Fibroblast of upper back skin (primary cell): ENCODE data around the gene TBC1D12.
"Not testable (repeated sequence)": the region's sequence is repeated elsewhere in the genome, so short reads cannot be mapped to it uniquely, and the experiment has no call there.

Experiments
- DNase-seq: peaks from one replicate; pipeline ENCODE4 v3.0.0-alpha.2; 2013

Gene TBC1D12

DNA sequence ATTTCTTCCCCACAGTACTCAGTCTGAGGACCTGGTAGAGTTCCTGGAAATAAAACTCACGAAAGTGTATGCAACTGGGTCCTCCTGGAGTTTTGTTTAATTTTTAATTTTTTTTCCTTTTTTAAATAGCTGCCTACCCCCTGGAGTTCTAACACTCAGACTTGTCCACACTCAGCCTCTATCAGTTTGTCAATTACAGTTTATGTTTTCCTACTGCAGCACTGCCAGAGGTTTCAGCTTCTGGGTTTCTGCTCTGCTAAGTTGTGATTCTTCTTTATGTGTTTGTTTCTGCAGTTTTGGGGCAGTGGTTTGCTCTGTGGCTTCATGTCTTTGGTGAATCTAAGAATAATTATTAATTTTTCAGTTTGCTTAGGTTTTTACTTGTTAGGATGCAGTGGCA is 59.2 kb downstream of the TBC1D12 start:
- DNase-seq, result no peak

- no peak for DNase-seq
Measured at GRCh38 chr10:94462130-94462529, 59.8 kb downstream of the TBC1D12 start.

- no peak for DNase-seq
Measured at GRCh38 chr10:94465684-94466083, 63.3 kb downstream of the TBC1D12 start.

GRCh38 chr10:94481410-94481809 is 79.1 kb downstream of the TBC1D12 start:
- no peak for DNase-seq

DNA sequence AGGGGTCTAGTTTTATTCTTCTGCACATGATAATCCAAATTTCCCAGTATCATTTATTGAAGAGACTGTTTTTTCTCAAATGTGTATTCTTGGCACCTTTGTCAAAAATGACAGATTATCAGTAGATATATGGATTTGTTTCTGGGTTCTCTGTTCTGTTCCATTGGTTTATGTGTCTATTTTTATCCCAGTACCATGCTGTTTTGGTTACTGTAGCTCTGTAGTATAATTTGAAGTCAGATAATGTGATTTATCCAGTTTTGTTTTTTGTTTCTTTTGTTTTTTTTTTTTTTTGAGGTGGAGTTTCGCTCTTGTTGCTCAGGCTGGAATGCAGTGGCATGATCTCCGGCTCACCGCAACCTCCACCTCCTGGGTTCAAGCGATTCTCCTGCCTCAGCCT is 81.6 kb downstream of the TBC1D12 start:
- no peak for DNase-seq

- no peak for DNase-seq
Measured at GRCh38 chr10:94485094-94485493, 82.8 kb downstream of the TBC1D12 start.

DNA sequence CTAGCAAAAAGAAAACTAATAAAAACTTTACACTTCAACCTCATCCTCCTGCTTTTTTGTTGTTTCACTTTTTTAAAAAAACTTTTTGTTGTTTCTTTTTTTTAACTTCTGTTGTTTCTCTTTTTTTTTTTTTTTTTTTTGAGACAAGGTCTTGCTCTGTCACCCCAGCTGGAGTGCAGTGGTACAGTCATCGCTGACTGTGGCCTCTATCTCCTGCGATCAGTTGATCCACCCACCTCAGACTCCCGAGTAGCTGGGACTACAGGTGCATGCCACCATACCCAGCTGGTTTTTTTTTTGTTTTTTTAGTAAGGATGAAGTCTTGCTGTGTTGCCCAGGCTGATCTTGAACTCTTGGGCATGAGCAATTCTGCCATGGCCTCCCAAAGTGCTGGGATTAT is 85.2 kb downstream of the TBC1D12 start:
- DNase-seq, result no peak

GRCh38 chr10:94489107-94489506 is 86.8 kb downstream of the TBC1D12 start:
- DNase-seq, result no peak

DNA sequence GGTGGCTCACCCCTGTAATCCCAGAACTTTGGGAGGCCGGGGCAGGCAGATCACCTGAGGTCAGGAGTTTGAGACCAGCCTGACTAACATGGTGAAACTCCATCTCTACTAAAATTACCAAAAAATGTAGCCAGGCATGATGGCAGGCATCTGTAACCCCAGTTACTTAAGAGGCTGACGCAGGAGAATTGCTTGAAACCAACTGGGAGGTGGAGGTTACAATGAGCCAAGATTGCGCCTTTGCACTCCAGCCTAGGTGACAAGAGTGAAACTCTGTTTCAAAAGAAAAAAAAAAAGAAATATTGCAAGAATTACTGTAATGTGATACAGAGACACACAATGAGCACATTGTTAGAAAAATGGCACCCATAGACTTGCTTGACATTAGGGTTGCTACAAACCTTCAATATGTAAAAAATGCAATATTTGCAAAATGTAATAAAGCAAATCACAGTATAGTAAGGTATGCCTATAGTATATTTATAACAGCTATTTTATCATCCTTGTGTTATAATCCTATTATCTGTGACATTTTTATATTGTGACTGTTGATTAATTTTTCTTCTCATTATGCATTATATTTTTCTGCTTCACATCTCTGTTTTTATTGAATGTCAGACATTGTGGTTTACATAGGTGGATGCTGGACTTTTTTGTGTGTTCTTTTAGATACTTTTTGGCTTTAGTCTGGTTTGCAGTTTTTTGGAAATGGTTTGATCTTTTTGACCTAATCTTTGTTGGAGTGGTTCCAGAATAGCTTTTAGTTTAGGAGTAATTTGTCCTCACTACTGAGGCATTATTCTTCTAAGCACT is 87.8 kb downstream of the TBC1D12 start:
- no peak for DNase-seq

- DNase-seq, result no peak
Measured at GRCh38 chr10:94490789-94491039, 88.4 kb downstream of the TBC1D12 start.

- DNase-seq, result no peak
Measured at GRCh38 chr10:94493463-94493862, 91.1 kb downstream of the TBC1D12 start.

DNA sequence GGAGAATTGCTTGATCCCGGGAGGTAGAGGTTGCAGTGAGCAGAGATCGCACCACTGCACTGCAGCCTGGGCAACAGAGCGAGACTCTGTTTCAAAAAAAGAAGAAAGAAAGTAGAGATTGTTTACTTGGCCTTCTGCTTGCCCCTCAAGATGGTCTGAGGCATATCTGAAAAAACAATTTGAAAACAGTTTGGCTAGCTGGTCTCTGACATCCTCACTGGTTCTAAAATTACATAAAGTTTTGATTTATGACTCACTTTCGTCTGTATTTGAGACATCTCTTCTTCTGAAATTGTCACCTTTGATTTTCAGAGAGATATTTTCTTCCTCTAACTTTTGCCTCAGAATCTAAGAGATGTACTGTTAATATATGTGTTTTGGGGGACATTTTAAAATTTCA is 93.7 kb downstream of the TBC1D12 start:
- DNase-seq, result no peak

DNA sequence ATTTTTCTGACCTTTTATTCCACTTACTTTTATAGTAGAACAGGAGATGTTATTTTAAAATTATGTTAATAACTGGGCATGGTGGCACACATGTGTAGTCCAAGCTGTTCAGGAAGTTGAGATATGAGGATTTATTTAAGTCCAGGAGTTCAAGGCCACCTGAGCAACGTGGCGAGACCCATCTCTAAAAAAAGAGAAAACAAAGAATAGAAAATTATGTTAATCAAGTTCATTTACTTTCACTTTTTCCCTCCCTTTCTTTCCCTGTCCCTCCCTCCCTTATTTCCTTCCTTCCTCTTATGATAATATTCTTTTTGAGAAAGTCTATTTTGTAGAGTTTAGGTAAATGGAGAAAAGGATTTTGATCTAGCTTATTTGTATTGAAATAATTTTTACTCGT is 94.3 kb downstream of the TBC1D12 start:
- no peak for DNase-seq

- DNase-seq, result peak; percentile 8
Measured at GRCh38 chr10:94500063-94500462, 97.7 kb downstream of the TBC1D12 start.

DNA sequence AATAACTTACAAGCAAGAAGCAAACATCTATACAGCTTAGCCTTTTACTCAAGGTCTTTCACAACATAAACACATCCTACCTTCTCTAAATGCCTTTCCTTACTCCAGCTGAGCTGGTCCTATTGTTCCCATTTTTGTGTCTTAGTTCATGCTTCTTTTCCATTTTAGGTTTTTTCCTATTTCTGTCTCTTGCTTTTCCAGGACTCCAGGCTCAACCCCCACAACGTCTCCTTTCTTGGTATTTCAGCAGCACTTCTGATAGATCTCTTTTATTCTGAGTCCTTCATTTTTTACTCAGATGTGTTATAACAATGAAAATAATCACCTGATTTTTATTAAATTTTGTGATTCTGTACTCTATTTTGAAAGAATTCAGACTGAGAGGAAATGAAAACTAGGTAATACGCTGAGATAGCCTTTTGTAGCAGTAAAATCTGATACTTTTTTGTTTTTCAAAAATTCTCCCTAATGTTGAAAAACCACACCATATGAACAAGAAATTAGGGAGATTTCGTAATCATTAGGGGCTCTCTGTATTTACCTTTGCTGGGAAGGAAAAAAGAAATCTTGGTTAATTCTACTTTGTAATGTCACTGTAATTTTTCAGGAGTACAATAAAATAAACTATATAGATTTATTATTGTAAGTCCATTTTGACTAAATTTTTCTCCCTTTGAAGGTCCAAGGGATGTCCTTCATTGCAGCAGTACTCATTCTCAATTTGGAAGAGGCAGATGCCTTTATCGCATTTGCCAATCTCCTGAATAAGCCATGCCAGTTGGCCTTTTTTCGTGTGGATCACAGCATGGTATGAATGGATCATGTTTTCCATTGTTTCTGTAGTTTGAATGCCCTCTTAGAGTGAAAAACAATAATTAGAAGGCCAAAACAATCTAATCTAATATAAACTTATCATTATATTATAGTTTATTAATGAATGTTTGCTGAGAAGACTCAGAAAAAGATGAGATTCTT is 119.2 kb downstream of the TBC1D12 start:
- DNase-seq, result no peak

GRCh38 chr10:94524146-94524545 is 121.8 kb downstream of the TBC1D12 start:
- peak; percentile 62 for DNase-seq

DNA sequence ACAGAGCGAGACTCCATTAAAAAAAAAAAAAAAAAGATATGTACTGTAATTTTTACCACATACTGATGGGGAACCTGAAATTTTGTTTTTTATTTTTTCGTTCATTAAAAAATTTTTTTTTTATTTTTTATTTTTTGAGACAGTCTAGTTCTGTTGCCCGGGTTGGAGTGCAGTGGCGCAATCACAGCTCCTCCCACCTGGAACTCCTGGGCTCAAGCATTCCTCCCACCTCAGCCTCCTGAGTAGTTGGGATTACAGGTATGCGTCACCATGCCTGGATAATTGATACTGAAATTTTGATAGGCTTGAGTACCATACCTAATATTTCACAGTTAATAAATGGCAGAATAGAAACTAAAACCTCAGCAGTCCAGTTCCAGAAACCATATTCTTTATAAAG is 122.4 kb downstream of the TBC1D12 start:
- no peak for DNase-seq

DNA sequence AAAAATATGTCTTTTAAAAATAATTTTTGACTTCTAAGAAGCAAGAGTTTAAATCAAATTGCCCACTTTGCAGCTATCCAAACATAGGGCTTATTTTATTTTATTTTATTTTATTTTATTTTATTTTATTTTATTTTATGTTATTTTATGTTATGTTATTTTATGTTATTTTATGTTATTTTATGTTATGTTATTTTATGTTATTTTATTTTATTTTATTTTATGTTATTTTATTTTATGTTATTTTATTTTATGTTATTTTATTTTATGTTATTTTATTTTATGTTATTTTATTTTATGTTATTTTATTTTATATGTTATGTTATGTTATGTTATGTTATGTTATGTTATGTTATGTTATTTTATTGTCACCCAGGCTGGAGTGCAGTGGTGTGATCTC is 129.2 kb downstream of the TBC1D12 start:
- DNase-seq, result not testable (repeated sequence)

DNA sequence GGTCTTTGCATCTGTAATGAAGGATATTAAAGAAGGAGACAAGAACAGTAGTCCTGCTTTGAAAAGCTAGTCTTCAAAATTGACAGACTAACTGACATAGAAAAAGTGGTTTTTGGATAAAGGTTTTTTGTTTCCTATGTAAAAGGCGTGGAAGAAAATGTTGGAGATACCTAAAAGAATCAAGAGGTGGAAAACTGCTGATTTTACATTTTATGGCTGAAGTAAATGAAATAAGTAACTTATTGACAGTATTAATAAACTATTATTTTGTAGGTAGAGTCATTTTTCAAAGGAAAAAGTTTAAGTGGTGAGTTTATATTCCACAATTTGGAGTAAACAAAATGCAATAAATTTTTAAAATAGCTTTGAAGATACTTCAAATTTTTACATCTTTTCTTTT is 130.7 kb downstream of the TBC1D12 start:
- no peak for DNase-seq

DNA sequence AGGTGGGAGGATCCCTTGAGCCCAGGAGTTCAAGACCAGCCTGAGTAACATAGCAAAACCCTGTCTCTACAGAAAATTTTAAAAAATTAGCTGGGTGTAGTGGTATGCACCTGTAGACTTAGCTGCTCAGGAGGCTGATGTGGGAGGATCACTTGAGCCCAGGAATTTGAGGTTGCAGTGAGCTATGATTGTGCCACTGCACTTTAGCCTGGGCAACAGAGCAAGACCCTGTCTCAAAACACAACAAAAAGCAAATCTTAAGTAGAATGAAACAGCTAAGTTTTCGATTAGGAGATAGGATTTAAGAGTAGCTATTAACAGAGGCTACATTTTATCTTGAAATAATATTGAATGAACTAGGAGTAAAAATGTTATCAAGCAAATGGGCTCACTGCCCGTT is 139.9 kb downstream of the TBC1D12 start:
- DNase-seq, result not testable (repeated sequence)

DNA sequence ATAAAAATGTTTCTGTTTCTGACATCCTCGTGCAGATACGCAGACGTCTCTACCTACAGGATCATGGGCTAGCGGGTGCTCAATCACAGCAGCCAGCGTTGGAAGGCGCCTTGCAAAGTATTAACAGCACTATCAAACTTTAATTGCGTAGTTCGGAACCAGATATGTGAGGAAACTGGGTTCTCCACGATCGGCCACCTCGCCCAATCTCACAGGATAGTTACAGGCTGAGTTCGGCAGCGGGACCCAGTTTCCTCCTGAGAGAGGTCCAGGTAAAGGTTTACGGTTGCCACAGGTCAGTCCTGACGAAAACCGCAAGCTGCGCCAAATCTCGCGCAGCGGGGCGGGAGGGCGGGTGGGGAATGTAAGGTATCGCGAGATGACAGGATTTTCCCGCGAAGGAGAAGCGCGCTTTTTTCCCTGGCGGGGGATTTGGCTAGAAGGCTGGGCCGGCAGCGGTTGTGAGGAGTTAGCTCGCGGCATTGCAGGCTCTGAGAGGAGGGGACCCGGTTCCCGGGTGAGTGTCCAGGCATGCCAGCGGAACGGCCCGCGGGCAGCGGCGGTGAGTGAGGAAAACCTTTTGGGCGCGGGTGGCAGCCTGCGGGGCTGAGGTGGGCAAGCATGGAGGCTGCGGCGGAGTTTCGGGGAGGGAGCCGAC is 143.2 kb downstream of the TBC1D12 start, which contains the start of gene HELLS:
TSS of gene HELLS (plus strand) at position 398 of the 658 bp plus-strand sequence. CDS start at position 532, 134 bp downstream.
- peak; percentile 88 for DNase-seq

- DNase-seq, result peak; percentile 6
Measured at GRCh38 chr10:94546049-94546900, 143.9 kb downstream of the TBC1D12 start.

DNA sequence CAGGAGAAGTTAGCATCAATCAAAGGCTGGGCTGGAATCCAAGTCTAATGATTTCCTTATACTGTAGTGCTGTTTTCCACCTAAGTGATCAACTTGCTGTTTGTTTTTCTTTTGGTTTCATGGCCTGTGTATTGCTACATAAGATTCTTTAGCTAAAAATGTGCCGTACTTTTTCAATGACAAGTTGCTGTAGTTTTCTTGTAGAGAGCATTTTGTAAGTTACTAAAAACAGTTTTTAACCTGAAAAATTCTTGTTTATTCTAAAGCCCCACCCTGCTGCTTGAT is 144.5 kb downstream of the TBC1D12 start:
- peak; percentile 6 for DNase-seq
